Activated CD8-positive, alpha-beta memory T cell treated with anti-CD3 and anti-CD28 coated beads, Interleukin-2, amount 50 U/mL, for 24 hours (primary cell): ENCODE results near the gene WDR93.

ENCODE experiments used
- DNase-seq: peaks from one replicate; pipeline ENCODE4 v3.0.0-alpha.2; 2020; ENCODE audit errors: extremely low read depth

Gene WDR93

GRCh38 chr15:89690276-89691218 is at the start of gene WDR93, which contains the start of gene PEX11A:
WDR93 (plus strand) TSS chr15:89690811; CDS start chr15:89701747, 10,936 bp downstream.
PEX11A (minus strand) TSS chr15:89690754; CDS start chr15:89690632, 122 bp downstream.
- peak; percentile 41 for DNase-seq

- DNase-seq, result no peak
These were observed 49.6 kb upstream of the WDR93 start for GRCh38 chr15:89641053-89641452.

- DNase-seq, result no peak
These were observed 48.5 kb upstream of the WDR93 start for GRCh38 chr15:89642106-89642505.

- no peak for DNase-seq
These were observed 44.9 kb upstream of the WDR93 start for GRCh38 chr15:89645680-89646079.

- no peak for DNase-seq
These were observed 44.0 kb upstream of the WDR93 start for GRCh38 chr15:89646416-89647141.

- peak; percentile 34 for DNase-seq
These were observed 43.3 kb upstream of the WDR93 start for GRCh38 chr15:89647191-89647851.

- no peak for DNase-seq
These were observed 42.3 kb upstream of the WDR93 start for GRCh38 chr15:89648106-89649012.

GRCh38 chr15:89649013-89649625 is 41.5 kb upstream of the WDR93 start:
- DNase-seq, result no peak

- no peak for DNase-seq
These were observed 40.9 kb upstream of the WDR93 start for GRCh38 chr15:89649716-89650115.

- DNase-seq, result no peak
These were observed 38.5 kb upstream of the WDR93 start for GRCh38 chr15:89652131-89652530.

- no peak for DNase-seq
These were observed 37.9 kb upstream of the WDR93 start for GRCh38 chr15:89652666-89653065.

- no peak for DNase-seq
These were observed 37.0 kb upstream of the WDR93 start for GRCh38 chr15:89653578-89653977.

- no peak for DNase-seq
These were observed 36.3 kb upstream of the WDR93 start for GRCh38 chr15:89654301-89654761.

GRCh38 chr15:89654847-89655805 is 35.5 kb upstream of the WDR93 start, which contains the start of gene KIF7:
KIF7 (minus strand) TSS chr15:89655467; CDS start chr15:89652930, 2,537 bp downstream.
- no peak for DNase-seq

GRCh38 chr15:89656116-89656815 is 34.3 kb upstream of the WDR93 start:
- DNase-seq, result no peak

- no peak for DNase-seq
These were observed 32.9 kb upstream of the WDR93 start for GRCh38 chr15:89657686-89658200.

- DNase-seq, result no peak
These were observed 31.3 kb upstream of the WDR93 start for GRCh38 chr15:89659295-89659694.

GRCh38 chr15:89660556-89660955 is 30.1 kb upstream of the WDR93 start:
- no peak for DNase-seq
